ENCODE results near the gene HEBP1.
"Not testable (repeated sequence)": the region's sequence is repeated elsewhere in the genome, so short reads cannot be mapped to it uniquely, and the experiment has no call there.

HEBP1 gene, protein sequence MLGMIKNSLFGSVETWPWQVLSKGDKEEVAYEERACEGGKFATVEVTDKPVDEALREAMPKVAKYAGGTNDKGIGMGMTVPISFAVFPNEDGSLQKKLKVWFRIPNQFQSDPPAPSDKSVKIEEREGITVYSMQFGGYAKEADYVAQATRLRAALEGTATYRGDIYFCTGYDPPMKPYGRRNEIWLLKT

DNA sequence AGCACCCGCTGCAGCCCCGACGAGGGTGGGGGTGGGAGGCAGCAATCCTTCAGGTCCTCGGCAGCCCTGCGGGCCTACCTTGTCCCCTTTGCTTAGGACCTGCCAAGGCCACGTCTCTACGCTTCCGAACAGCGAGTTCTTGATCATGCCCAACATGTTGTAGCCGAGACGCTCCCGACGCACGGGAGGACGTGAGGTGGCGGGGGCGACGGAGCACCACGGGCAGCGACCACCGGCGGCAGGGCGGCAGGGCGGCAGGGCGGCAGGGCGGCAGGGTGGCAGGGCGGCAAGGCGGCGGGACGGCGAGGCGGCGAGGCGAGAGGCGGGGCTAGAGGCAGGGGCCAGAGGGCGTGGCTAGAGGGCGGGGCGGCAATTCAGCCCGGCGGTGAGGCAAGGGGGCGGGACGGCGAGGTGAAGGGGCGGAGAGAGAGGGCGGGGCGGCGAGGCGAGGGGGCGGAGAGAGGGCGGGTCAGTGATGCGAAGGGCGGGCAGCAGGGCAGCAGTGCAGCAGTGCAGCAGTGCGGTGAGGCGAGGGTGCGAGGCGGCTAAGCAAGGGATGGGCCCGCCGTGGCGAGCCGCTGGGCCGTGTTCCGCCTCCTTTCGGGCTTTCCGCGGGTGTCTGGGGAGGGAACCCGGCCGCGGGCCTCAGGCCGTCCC lies at the start of gene HEBP1:
Gene HEBP1, minus strand, starts transcription at position 307 of the 657 bp plus-strand sequence. Its CDS starts 151 bp downstream, at position 156.
- DNase-seq (ENCODE audit: low read depth in 2 of 2): peak; percentile 91 to 95

DNA sequence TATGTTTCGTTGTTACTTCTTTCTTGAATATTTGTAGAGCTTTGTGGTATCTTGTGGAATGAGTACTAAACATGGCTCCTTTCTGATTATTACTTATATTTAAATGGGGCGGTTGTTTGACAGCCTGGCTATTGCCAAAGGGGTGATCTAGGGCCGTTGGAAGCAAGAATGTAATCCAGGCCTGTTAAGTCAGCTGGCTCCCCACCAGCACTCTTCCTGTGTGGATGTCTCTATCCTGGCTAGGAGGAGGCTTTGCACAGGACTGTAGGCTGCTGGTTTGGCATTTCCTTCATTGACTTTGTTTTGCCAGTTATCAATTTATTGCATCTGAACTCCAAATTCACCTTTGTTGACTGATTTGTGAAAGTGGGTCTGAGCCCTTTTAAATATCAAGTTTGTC lies 49.8 kb upstream of the HEBP1 start:
- no peak for DNase-seq (ENCODE audit: low read depth in 2 of 2)

DNA sequence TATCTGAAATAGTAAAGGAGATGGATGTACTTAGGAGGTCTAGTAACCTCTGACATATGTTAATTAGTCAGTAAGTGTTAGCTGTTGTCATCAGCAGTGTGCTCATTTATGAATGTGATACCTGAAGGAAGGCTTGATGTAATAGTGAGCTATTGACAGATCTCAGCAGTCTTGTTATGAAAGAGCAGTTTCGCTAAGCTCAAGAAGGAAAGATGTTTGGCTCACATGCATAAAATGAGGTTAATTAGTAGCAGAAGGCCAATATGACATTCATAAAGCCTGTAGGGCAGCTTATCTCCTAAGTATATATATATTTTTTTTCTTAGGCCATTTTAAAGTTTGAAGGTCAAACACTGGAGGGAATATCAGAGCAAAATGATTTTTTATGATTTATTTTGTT lies 46.9 kb upstream of the HEBP1 start:
- no peak for DNase-seq (ENCODE audit: low read depth in 2 of 2)

DNA sequence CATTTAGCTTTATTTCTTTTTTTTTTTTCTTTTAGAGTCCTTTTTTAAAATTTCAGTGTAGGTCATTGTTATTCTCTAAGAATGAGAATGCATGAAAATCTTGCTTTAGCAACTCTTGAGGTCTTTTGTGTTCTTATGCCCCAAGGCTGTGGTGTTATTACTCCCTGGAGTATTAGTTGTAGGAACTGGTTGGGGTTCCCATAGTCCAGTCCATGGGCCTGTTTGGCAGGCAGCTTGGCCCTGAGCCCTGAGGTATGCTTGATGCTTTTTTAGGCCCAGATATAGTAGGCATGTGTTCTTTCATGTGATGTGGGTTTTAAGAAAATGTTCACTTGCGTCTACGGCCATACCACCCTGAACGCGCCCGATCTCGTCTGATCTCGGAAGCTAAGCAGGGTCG lies 45.8 kb upstream of the HEBP1 start:
- no peak for DNase-seq (ENCODE audit: low read depth in 2 of 2)

DNA sequence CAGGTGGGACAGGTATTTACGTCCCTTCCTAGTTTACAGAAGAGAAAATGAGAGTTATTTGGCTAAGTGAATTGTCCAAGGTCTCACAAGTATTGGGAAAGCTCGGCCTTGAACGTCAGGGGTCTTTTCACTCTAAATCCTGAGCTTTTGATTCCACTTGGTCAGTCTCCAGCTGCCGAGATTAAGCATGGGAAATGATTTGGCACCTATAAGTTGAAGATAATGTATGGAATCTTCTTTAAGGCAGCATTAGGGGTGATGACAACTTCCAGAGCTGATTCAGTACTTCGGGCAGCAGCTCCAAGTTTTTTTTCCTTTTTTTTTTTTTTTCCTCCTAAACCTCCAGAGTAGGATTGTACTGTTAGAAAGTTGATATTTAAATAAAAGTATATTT lies 44.8 kb upstream of the HEBP1 start:
- no peak for DNase-seq (ENCODE audit: low read depth in 2 of 2)

DNA sequence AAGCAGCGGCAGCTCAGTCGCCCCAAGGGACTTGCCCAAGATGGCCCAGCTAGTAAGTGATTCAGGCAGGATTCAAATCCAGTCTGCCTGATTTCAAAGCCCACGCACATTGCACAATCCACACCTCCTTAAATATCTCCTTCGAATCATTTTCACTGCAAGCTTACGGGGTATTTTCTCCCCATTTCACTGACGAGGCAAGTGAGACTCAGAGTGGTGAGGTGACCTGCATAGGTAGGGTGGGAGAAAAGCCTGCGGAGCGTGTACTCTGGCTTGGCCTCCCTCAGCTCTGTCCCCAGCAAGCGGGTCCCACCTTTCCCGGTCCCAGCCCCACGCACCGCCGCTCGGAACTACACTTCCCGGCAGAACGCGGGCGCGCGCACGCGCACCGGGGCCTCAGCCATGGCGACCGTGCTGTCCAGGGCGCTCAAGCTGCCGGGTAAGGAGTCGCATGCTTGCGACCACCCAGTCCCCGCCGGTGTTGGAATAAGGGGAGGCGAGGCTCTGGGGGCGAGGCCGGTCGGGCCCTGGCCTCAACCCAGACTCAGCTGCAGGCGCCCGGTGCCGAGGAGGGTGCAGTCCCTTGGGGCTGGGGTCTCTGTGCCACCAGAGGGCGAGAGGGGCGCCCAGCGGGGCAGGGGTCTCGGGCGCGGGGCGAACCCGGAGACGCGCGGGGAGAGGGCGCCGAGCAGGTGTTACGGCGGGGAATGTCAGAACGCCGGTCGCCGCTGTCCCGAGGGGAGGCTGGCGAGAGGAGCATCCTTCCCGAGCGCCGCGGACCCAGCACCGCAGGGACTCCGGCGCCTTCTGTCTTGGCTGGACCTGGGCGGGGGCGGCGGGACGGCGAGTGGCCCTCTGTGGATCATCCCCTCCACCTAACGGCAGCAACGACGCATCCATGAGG lies 44.2 kb upstream of the HEBP1 start, which contains the start of gene FAM234B:
Gene FAM234B, plus strand, starts transcription at position 380 of the 904 bp plus-strand sequence. Its CDS starts 23 bp downstream, at position 403.
- peak; percentile 53 to 68 for DNase-seq (ENCODE audit: low read depth in 2 of 2)

DNA sequence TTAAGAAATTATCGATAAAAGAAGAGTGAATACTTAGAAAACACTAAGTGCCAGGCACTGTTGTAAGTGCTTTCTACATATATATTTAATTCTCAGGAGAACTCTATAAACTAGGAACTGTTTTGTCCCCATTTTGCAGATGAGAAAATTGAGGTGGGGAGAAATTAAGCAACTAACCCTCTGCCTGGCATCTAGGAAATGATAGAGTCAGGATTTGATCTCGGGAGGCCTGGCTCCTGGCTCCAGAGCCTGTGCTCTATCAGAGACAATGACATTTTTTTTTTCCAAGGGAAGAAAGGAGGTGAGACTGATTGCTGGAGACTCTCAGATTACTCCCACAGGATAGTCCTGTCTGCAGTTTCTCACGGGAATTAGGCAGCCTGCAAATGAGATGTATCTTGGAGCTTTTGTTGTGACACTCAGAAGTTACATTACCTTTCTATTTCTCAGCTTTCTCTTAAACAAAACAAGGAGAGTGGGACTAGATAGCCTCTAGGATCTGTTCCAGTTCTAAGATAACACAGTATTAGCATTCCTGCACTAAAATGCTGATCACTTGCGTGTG lies 42.7 kb upstream of the HEBP1 start:
- DNase-seq (ENCODE audit: low read depth in 2 of 2): no peak

DNA sequence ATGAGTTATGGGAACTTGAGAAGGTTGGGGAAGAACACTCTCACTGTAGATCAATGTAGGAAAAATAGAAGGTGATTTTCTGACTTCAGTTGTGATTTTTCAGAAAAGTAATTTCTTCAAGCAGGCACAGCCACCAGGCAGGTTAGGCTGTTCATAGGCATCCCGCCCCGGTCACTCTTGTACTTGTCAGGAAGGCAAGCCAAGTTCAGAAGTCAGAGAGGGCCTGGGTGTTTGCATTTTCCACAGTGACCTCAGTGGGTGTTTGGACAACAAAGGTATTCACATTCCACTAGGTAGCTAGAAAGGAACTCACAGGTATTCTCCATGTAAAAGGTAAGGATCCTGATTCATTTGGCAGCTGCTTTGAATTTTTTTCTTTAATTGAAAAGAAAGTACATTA lies 41.2 kb upstream of the HEBP1 start:
- DNase-seq (ENCODE audit: low read depth in 2 of 2): no peak

DNA sequence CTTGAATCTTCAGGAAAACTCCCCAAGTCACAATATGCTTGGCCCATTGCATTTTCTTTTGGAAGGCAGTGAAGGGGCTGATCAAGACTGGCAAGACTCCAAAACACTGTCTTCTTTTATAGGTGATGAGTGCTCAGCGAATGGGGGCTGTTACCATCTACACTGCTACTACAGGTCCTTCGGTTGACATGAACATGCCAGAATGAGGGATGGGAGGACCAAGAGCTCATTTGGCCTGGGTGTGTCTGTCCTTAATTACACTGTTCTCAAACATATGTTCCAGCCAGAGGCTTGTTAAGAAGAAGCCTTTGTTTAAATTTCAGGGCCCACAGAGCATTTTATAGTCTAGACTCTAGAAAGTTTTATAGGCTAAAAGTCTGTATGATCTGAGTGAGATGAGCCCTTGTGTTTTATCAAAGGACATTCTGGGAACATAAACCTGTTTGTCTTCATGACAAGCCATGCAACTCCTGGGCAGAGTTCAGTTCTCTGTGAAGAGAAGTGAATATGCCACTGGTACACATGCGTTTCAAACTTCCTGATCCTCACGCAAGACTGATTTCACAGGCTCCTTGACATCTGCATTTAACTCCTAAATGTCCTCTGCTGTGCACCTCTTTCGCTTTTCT lies 39.4 kb upstream of the HEBP1 start:
- DNase-seq (ENCODE audit: low read depth in 2 of 2): no peak

DNA sequence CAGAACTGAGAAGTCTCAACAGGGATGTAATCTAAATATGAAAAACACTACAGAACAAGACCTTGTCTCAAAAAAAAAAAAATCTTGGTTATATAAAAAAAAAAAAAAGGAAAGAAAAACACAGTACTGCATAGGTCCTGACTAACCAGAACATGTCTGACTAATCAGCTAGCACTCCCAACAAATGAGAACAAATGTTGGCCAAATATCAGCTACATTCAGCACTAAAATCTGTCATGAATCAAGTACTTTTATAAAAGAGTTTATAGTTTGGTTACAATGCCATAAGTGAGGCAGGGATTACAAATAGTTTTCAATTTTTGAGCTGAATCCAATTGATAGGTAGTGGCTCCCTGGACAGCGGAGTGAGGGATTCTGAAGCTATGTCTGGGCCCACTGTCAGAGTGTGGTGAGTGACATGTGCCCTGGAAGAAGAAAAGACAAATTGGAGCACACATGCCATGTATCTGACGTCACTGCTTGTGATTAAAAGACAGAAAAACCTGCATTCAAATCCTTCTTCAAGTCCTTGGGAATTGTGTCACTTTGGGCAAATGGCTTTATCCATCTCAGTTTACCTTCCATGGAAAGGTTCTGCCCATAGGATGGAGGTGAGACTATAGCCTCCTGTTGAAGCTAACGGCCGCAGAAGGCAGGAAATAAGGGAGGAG lies 38.6 kb upstream of the HEBP1 start:
- no peak for DNase-seq (ENCODE audit: low read depth in 2 of 2)

DNA sequence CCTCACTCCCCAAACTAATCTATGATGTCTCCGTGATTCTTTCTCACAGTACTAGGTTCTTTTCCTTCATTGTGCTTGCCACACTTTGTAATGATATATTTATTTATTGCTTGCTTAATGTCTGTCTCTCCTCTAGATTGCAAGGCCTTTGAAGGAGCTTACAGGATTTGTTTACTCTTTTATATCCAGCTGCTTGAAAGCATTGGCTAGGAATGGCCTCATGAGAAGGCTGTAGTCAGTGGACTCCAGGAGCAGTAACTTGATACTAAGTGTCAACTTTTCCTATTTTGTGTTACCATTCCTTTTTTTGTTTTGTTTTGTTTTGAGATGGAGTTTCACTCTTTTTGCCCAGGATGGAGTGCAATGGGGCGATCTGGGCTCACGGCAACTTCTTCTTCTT lies 36.8 kb upstream of the HEBP1 start:
- DNase-seq (ENCODE audit: low read depth in 2 of 2): no peak

DNA sequence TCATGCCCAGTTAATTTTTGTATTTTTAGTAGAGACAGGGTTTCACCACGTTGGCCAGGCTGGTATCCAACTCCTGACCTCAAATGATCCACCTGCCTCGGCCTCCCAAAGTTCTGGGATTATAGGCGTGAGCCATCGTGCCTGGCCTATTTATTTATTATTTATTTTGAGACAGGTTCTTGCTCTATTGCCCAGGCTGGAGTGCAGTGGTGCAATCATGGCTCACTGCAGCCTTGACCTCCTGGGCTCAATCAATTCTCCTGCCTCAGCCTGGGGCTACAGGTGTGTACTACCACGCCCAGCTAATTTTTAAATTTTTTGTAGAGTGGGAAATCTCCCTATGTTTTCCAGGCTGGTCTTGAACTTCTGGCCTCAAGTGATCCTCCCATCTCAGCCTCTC lies 35.3 kb upstream of the HEBP1 start:
- not testable (repeated sequence) for DNase-seq (ENCODE audit: low read depth in 2 of 2)

DNA sequence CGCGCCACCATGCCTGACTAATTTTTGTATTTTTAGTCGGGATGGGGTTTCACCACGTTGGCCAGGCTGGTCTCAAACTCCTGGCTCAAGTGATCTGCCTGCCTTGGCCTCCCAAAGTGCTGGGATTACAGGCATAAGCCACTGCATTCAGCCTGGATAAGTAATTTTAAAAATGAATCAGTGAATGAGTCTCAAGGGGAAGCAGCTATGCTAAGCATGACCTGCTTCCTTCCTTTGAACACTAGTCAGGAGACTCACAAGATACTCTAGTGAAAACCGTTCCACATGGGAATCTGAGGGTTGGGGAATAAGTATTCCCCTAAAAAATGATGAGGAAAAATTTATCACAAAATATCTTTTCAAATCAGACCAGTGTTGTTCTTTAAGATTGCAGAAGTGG lies 33.4 kb upstream of the HEBP1 start:
- no peak for DNase-seq (ENCODE audit: low read depth in 2 of 2)

DNA sequence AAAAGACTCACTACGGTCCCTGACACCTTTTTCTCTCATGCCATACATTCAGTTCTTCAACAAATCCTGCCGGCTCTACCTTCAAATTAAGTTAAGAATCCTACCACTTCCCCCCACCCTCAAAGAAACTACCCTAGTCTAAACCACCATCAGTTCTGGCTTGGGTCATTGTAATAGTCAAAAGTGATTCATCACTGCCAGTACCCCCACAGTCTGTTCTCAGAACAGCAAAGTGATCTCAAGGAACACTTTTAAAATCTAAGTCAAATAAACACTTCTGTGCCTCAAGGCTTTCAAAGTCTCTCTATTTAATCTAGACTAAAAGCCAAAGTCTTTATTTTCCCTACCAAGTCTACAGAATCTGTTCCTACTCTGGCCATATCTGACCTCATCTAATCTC lies 32.1 kb upstream of the HEBP1 start:
- no peak for DNase-seq (ENCODE audit: low read depth in 2 of 2)

DNA sequence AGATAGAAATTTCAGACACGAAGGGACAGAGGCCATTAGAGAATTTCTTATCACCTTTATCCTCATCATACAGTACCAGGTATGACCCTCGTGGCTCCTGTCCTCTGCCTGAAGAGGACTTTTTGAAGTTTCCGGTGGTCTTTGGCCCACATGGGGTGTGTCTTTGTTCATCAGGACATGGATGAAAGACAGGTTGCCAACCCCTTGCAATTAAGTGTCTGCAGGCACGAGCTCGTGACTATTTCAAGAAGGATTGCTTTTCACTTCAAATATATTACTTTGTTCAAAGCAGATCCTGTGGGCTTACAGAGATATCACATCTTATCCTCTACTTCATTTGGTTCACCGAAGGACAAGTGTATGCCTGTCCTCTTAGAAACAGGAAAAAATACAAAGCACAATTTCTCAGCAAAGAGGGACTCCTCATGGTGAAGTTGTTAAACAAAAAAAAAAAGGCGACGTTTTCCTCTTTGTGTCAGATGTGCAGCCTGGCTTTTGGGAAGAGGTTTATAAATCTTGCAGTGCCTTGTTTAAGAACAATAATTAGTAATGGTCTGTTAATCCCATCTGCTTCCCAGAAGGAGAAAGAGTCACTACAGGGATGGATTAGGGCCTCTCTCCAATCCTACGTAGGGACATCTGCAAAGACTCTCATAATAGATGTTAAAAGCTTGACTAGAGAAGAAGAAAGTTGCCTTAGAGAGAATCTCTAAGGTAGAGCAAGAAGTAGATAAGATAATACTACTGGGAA lies 30.7 kb upstream of the HEBP1 start:
- DNase-seq (ENCODE audit: low read depth in 2 of 2): no peak

DNA sequence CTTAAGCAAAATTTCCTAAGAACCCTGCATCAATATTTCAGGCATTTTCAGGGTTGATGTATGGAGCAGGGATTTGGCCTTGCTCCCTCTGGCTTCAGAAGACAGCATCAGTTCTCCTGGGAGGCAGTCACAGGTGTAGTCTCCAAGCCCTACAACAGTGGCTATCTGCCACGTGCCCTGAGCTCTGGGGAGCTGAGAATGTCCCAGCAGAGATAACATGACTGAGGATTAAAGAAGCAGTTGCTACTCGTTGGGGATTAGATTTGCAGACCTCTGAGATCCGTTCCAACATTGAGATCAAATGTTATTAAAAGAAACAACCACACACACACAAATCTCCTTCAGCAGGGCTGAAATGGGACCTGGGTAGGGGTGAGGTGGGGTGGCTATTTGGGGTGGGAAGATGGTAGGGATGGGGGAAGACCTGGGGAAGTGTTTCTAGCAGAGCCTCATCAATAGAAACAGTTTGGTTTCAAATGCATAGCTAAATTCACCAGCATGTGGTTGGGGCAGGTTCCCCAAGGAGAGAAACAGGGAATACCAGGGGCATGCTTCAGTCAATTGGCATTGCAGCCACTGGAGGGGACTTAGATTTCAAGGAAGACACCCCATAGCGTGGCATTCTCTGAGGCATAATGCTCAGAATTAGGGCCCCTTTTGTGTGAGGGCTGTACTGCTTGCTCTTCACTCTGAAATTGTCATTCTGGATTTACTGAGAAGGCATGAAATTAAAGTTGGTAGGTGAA lies 28.9 kb upstream of the HEBP1 start:
- DNase-seq (ENCODE audit: low read depth in 2 of 2): no peak

DNA sequence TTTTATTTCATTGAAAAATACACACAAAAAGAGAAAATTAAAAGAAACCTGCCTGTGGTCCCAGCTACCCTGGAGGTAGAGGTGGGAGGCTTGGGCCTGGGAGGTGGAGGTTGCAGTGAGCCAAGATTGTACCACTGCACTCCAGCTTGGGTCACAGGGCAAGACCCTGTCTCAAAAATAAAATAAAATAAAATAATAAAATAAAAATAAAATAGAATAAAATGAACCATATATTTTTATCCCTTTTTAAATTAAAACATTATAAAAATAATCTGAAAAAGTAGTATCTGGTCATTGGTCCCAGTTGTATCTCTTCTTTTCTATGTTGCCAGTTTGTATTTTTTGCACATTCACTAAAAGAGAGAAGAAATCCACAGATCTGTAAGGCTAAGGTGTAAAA lies 27.4 kb upstream of the HEBP1 start:
- no peak for DNase-seq (ENCODE audit: low read depth in 2 of 2)

DNA sequence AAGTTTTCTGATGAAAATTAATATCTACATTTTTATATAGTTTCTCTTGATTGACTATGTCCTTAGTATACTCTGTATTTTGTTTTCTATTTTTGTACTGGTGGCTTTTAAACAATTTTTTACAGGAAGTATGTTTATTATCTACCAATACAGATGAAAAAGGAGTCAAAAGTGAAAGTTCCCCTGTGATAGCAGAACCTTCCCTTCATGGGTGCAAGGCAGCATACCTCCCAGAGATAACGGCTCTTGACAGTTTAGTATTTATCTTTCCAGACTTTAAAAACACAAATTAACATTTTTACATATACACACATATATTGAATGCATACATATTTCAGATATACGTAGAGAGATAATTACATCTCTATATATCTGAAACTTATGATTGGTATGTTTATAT lies 27.0 kb upstream of the HEBP1 start:
- DNase-seq (ENCODE audit: low read depth in 2 of 2): no peak

DNA sequence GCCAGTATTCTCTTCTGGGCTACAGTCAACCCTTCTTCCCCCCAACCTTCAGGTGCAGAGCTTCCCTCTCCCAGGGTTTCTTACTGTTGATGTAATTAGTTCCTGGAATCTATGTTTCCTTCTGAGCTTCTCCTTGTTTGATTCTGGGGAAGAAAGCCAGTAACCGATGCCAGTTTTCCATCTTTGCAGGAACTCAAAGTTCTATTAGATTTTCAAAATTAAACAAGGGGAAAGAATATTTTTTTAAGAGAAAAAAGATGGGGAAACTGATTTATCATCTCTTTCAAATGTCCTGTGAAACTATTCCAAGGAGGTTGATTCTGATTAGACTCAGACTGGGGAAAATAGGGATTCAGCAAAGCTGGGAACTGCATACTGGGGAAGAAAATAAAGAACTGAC lies 26.2 kb upstream of the HEBP1 start:
- no peak for DNase-seq (ENCODE audit: low read depth in 2 of 2)

DNA sequence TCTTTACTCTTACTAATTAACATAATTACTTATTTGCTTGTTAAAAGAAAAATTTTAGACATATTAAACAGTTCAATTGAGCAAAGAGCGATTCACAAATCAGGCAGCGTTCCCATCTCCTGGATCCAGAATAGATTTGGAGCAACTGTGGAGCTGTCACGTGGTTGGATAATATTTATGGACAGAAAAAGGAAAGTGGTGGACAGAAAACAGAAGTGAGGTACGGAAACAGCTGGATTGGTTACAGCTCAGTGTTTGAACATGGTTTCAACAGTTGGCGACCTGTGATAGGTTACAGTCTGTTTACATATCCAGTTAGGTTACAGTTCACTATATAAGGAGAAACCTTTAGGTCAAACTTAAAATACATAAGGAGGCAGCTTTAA lies 24.5 kb upstream of the HEBP1 start:
- no peak for DNase-seq (ENCODE audit: low read depth in 2 of 2)

All from stimulated activated CD4-positive, alpha-beta T cell treated with anti-CD3 and anti-CD28 coated beads, Interleukin-12 subunit alpha, Interleukin-12 subunit beta, amount 100 ng/mL, for 24 hours (primary cell).